ENCODE data around the gene STPG1.

STPG1 gene

GRCh38 chr1:24317956-24318614 lies 95.5 kb downstream of the STPG1 start:
- DNase-seq (ENCODE audit: low read depth in 2 of 2): no peak

GRCh38 chr1:24317081-24317480 lies 96.5 kb downstream of the STPG1 start:
- DNase-seq (ENCODE audit: low read depth in 2 of 2): no peak

GRCh38 chr1:24316645-24317044 lies 96.9 kb downstream of the STPG1 start:
- no peak for DNase-seq (ENCODE audit: low read depth in 2 of 2)

- no peak for DNase-seq (ENCODE audit: low read depth in 2 of 2)
Observed at GRCh38 chr1:24315391-24315790, 98.2 kb downstream of the STPG1 start.

- no peak for DNase-seq (ENCODE audit: low read depth in 2 of 2)
Observed at GRCh38 chr1:24311741-24312140, 101.8 kb downstream of the STPG1 start.

GRCh38 chr1:24311234-24311633 lies 102.3 kb downstream of the STPG1 start:
- DNase-seq (ENCODE audit: low read depth in 2 of 2): no peak

- DNase-seq (ENCODE audit: low read depth in 2 of 2): no peak
Observed at GRCh38 chr1:24309762-24310485, 103.7 kb downstream of the STPG1 start.

DNA sequence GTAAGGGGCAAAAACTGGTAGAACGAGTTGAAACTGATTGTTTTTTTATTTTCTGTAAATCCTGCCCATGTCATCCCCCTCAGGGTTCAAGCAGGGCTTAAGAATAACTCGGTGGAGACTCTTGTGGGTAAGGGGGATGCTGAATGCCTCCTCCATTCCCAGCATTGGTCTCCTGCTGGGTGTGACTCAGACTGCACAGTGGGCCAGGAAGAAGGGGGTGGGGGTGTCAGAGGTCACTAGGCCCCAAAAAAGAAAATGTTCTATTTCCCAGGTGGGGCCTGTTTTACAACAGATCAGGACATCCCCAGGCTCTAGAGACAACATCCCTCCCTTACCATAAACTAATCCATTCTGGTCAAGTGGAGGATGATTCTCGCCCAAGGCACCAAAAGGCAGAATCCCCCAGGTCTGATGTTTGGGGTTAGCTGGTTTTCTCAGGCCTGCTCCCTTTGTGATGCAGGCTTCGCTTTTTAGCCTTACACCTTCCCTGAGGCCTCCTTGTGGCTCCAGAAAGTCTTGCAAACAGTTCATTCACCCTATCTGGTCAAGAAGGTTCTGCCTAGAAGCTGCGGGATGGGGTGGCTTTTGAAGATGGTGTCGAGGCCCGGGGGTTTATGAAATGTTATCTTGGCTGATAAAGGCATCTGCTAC lies 105.1 kb downstream of the STPG1 start:
- no peak for DNase-seq (ENCODE audit: low read depth in 2 of 2)
